ENCODE measurements around the gene ARF1.
"Not testable (repeated sequence)": the region's sequence is repeated elsewhere in the genome, so short reads cannot be mapped to it uniquely, and the experiment has no call there.

ARF1 gene

DNA sequence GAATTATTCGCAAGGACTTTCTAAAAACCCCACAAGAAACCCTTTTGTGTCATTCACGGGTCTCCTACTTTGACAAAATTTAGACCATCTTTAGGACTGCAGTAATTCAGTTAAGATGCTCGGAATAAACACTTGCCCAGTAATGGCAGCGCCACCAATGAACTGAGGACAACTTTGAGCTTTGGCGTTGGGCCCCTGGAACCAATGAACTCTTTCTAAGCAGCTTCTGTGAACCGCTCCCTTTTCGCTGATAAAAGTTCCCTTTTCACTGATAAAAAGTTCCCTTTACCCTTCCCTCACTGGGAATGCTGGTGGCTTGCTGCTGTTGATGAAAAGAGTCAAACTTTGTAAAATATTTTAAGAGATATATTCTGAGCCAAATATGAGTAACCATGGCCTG is 28.0 kb downstream of the ARF1 start:
- Histone ChIP-seq H3K27me3 (ENCODE audit: control insufficient read depth, insufficient read depth, low read length) (no peaks in the 10 kb centered on the region), H3K36me3 (ENCODE audit: insufficient read depth, low read length) (peaks cover 7% of the 10 kb centered on the region), H3K4me1 (ENCODE audit: control insufficient read depth, insufficient read depth, low read length) (peaks cover 9% of the 10 kb centered on the region), H3K9ac (ENCODE audit: low read depth, low read length) (peak overlapping the region; percentile 96), H3K4me3 (ENCODE audit: low read length) (peak overlapping the region; percentile 99), H3K9me3 (replicated peaks; ENCODE audit: low read length) (no peaks in the 10 kb centered on the region), H3K4me2 (ENCODE audit: low read length) (peak overlapping the region; percentile 97)

DNA sequence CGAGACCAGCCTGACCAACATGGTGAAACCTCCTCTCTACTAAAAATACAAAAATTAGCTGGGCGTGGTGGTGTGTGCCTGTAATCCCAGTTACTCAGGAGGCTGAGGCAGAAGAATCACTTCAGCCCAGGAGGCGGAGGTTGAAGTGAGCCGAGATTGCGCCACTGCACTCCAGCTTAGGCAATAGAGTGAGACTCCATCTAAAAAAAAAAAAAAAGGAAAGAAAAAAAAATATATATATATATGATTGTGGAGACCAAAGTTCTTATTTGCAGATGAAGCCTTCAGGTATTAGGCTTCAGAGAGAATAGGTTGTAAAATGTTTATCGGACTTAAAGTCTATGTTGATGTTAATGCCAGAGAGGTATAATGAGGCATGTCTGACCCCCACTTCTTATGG is 28.8 kb downstream of the ARF1 start:
- not testable (repeated sequence) for H3K4me3 ChIP-seq (ENCODE audit: low read length); H3K27me3 ChIP-seq (ENCODE audit: control insufficient read depth, insufficient read depth, low read length); H3K9me3 ChIP-seq (replicated peaks; ENCODE audit: low read length); H3K4me1 ChIP-seq (ENCODE audit: control insufficient read depth, insufficient read depth, low read length); H3K36me3 ChIP-seq (ENCODE audit: insufficient read depth, low read length); H3K4me2 ChIP-seq (ENCODE audit: low read length); H3K9ac ChIP-seq (ENCODE audit: low read depth, low read length)

DNA sequence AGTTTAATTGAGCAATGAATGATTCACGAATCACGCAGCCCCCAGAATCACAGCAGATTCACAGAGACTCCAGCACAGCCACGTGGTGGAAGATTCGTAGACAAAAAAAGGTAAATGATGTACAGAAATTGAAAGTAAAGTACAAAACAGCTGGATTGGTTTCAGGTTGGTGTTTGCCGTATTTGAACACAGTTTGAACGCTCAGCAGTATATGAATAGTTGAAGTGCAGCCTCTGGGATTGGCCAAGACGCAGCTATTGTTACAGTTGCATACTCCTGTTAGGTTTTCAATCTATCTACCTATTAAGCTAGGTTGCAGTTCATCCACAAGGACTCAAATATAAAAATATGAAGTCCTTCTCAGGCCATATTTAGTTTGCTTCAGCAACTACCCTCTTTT is 29.7 kb downstream of the ARF1 start:
- H3K4me1 ChIP-seq (ENCODE audit: control insufficient read depth, insufficient read depth, low read length): peaks cover 9% of the 10 kb centered on the region
- H3K4me2 ChIP-seq (ENCODE audit: low read length): no peak overlapping the region
- no peaks in the 10 kb centered on the region for H3K36me3 ChIP-seq (ENCODE audit: insufficient read depth, low read length)
- no peak overlapping the region for H3K4me3 ChIP-seq (ENCODE audit: low read length)
- H3K27me3 ChIP-seq (ENCODE audit: control insufficient read depth, insufficient read depth, low read length): no peaks in the 10 kb centered on the region
- no peak overlapping the region for H3K9ac ChIP-seq (ENCODE audit: low read depth, low read length)
- no peaks in the 10 kb centered on the region for H3K9me3 ChIP-seq (replicated peaks; ENCODE audit: low read length)

DNA sequence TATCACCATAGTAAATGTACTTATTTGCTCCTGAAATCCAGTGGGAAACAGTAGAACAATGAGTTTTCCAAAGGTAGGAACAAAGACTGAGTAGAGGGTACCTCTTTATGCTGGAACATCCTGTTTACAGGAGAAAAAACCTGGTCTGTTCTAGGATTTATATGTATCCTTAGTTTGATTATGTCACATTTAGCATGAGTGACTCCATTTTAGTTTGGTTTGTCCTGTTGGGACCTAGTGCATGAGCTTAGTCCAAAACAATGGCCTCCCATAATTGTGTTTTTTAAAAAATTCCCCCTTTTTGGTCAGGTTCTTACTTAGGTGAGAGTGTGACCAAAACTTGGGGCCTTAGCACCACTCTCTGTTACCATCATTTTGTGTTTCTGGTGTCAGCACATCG is 30.1 kb downstream of the ARF1 start:
- no peaks in the 10 kb centered on the region for H3K36me3 ChIP-seq (ENCODE audit: insufficient read depth, low read length)
- H3K4me1 ChIP-seq (ENCODE audit: control insufficient read depth, insufficient read depth, low read length): peaks cover 9% of the 10 kb centered on the region
- no peak overlapping the region for H3K4me3 ChIP-seq (ENCODE audit: low read length)
- no peaks in the 10 kb centered on the region for H3K9me3 ChIP-seq (replicated peaks; ENCODE audit: low read length)
- H3K9ac ChIP-seq (ENCODE audit: low read depth, low read length): no peak overlapping the region
- H3K4me2 ChIP-seq (ENCODE audit: low read length): no peak overlapping the region
- no peaks in the 10 kb centered on the region for H3K27me3 ChIP-seq (ENCODE audit: control insufficient read depth, insufficient read depth, low read length)

DNA sequence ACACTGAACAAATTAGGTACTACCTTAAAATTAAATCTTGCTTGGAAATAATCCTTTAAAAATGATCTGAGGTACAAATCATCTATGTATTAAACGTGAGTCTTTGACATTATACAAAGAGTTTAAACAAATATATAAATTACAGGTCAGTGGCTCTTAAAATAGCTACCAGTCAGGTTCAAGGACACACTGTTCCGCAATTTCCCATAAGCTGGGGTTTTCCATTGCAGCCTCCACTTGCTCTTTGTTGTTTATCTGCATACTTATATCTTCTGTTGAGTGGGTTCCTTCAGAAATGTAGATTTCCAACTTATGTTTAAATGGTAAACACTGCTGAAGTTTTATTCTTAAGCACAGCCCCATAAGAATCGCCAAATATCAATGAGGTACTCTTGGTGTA is 32.3 kb downstream of the ARF1 start:
- H3K27me3 ChIP-seq (ENCODE audit: control insufficient read depth, insufficient read depth, low read length): no peaks in the 10 kb centered on the region
- H3K36me3 ChIP-seq (ENCODE audit: insufficient read depth, low read length): no peaks in the 10 kb centered on the region
- no peak overlapping the region for H3K4me3 ChIP-seq (ENCODE audit: low read length)
- H3K4me1 ChIP-seq (ENCODE audit: control insufficient read depth, insufficient read depth, low read length): peaks cover 3% of the 10 kb centered on the region
- no peak overlapping the region for H3K9ac ChIP-seq (ENCODE audit: low read depth, low read length)
- H3K4me2 ChIP-seq (ENCODE audit: low read length): no peak overlapping the region
- no peaks in the 10 kb centered on the region for H3K9me3 ChIP-seq (replicated peaks; ENCODE audit: low read length)

DNA sequence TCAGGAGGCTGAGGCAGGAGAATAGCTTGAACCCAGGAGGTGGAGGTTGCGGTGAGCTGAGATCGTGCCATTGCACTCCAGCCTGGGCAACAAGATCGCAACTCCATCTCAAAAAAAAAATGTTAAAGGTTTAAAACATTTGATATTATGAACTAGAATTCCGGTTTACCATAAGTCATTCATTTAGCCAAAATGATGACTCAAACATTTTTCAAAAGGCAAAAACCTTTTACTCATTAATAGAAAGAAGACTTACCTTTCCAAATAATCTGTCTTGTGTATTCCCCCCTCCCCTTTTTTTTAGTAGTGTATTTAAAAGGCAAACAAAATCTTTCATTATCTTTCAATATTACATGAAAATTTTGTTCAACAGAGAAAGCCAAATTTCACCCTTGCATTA is 34.8 kb downstream of the ARF1 start:
- Histone ChIP-seq H3K4me2 (ENCODE audit: low read length) (no peak overlapping the region), H3K4me1 (ENCODE audit: control insufficient read depth, insufficient read depth, low read length) (no peaks in the 10 kb centered on the region), H3K27me3 (ENCODE audit: control insufficient read depth, insufficient read depth, low read length) (peaks cover 6% of the 10 kb centered on the region)

DNA sequence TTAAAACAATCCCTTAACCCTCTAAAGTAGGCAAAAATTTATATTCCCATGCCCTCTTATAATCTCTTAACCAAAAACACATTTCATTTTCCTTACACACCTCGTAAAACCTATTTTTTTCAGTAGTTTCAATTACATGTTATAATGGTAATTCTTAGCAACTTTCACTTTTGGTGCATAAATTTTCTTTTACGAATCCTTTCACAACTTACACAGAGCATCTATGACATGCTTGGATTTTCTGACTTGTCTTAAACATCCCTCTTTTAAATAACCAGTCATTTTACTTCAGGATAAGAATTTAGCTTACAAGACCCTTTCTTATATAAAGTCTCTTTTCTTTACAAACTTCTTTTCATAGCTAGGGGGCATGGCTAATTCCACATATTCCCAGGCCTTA is 35.5 kb downstream of the ARF1 start:
- Histone ChIP-seq H3K27me3 (ENCODE audit: control insufficient read depth, insufficient read depth, low read length) (peaks cover 8% of the 10 kb centered on the region), H3K4me2 (ENCODE audit: low read length) (no peak overlapping the region), H3K9me3 (replicated peaks; ENCODE audit: low read length) (no peaks in the 10 kb centered on the region), H3K36me3 (ENCODE audit: insufficient read depth, low read length) (no peaks in the 10 kb centered on the region), H3K4me1 (ENCODE audit: control insufficient read depth, insufficient read depth, low read length) (no peaks in the 10 kb centered on the region), H3K9ac (ENCODE audit: low read depth, low read length) (no peak overlapping the region), H3K4me3 (ENCODE audit: low read length) (no peak overlapping the region)

More for the DNA sequence above, 34.8 kb downstream of the ARF1 start:
- Histone ChIP-seq H3K9ac (ENCODE audit: low read depth, low read length) (no peak overlapping the region), H3K36me3 (ENCODE audit: insufficient read depth, low read length) (no peaks in the 10 kb centered on the region), H3K9me3 (replicated peaks; ENCODE audit: low read length) (no peaks in the 10 kb centered on the region), H3K4me3 (ENCODE audit: low read length) (no peak overlapping the region)

DNA sequence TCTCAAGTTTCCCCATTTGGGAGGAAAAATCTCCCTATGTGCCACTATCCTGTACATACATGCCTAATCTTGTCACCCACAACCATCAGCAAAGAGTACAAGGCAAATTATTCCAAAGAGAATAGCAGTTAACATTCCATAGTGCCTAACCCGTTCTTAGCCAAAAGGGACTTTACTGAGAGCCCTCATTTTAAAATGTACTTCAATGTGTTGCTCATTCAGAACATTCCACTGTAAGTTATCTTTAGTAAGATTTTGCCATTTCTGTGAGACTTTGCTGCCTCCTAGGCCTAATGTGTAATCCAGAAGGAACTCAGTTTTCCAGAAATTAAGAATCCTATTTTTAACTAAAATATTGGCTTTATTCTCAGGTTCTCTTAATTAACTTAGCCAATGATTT is 37.8 kb downstream of the ARF1 start:
- H3K36me3 ChIP-seq (ENCODE audit: insufficient read depth, low read length): no peaks in the 10 kb centered on the region
- H3K4me1 ChIP-seq (ENCODE audit: control insufficient read depth, insufficient read depth, low read length): no peaks in the 10 kb centered on the region
- no peak overlapping the region for H3K4me3 ChIP-seq (ENCODE audit: low read length)
- H3K4me2 ChIP-seq (ENCODE audit: low read length): no peak overlapping the region
- H3K9ac ChIP-seq (ENCODE audit: low read depth, low read length): no peak overlapping the region
- no peaks in the 10 kb centered on the region for H3K9me3 ChIP-seq (replicated peaks; ENCODE audit: low read length)
- peaks cover 14% of the 10 kb centered on the region for H3K27me3 ChIP-seq (ENCODE audit: control insufficient read depth, insufficient read depth, low read length)

DNA sequence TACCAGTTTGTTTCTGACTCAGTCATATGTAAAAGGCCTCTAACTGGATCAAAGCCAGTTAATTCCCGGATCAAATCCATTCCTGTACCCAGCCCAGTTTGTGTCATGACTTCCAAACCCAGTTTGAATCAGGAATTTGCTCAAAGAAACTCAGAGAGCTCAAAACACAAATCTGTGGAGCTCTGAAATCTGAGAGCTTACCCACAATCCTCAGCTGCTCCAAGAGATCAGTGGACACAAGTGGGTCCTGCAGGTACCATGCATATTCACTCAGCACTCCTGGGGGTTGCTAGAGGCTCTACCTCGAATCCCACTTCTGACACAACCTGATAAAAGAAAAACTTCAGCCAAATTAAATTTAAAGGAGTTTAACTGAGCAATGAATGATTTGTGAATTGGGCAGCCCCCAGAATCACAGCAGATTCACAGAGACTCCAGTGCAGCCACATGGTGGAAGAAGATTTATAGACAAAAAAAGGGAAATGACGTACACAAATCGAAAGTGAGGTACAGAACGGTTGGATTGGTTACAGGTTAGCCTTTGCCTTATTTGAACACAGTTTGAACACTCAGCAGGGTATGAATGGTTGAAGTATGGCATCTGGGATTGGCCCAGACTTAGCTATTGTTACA is 38.5 kb downstream of the ARF1 start:
- H3K9me3 ChIP-seq (replicated peaks; ENCODE audit: low read length): no peaks in the 10 kb centered on the region
- no peak overlapping the region for H3K9ac ChIP-seq (ENCODE audit: low read depth, low read length)
- no peak overlapping the region for H3K4me2 ChIP-seq (ENCODE audit: low read length)
- peaks cover 15% of the 10 kb centered on the region for H3K27me3 ChIP-seq (ENCODE audit: control insufficient read depth, insufficient read depth, low read length)
- no peaks in the 10 kb centered on the region for H3K36me3 ChIP-seq (ENCODE audit: insufficient read depth, low read length)
- H3K4me3 ChIP-seq (ENCODE audit: low read length): no peak overlapping the region
- no peaks in the 10 kb centered on the region for H3K4me1 ChIP-seq (ENCODE audit: control insufficient read depth, insufficient read depth, low read length)

DNA sequence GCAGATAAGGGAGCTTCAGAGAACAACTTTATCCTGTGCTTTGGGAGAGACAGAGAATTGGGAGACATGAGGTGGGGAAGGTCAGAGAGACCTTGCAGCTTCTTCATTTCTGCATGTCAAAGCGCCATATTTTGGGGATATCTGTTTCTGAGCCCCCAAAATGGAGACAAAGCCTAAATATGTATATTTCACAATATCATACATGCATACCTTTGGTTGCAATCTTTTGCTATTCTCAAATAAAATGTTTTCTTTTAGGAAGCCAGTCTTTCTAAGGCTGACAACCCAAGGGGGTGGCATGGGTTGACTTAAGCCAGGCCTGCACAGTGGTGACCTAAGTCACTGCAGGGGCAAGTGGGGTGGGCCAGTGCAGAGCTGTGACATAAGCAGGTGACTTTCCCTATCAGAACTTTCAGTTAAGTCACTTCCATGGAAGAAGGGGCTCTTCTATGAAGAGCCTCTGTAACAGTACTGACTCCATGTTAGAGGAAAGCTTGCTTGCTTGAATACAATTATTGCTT is 40.5 kb downstream of the ARF1 start:
- H3K9me3 ChIP-seq (replicated peaks; ENCODE audit: low read length): no peaks in the 10 kb centered on the region
- no peak overlapping the region for H3K4me2 ChIP-seq (ENCODE audit: low read length)
- no peaks in the 10 kb centered on the region for H3K36me3 ChIP-seq (ENCODE audit: insufficient read depth, low read length)
- no peak overlapping the region for H3K4me3 ChIP-seq (ENCODE audit: low read length)
- H3K27me3 ChIP-seq (ENCODE audit: control insufficient read depth, insufficient read depth, low read length): peaks cover 30% of the 10 kb centered on the region
- no peak overlapping the region for H3K9ac ChIP-seq (ENCODE audit: low read depth, low read length)
- no peaks in the 10 kb centered on the region for H3K4me1 ChIP-seq (ENCODE audit: control insufficient read depth, insufficient read depth, low read length)

DNA sequence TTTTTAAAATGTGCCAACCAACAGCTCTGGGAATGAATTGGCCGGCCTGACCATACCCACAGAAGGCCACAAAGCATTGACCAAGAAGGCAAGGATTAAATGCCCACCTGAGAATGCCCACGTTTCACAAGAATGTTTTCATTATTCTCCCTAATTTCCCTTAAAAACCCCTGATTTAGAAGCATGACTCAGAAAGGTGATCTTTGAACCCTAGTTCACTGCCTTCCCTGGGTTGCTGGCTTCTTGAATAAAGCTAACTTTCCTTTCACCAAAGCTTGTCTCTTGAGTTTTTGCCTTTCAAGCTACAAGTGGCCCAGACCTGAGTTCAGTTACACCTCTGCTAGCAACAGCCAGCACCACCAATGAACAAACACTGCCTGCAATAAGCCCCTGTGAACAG is 41.0 kb downstream of the ARF1 start:
- no peaks in the 10 kb centered on the region for H3K4me1 ChIP-seq (ENCODE audit: control insufficient read depth, insufficient read depth, low read length)
- H3K4me3 ChIP-seq (ENCODE audit: low read length): no peak overlapping the region
- H3K9ac ChIP-seq (ENCODE audit: low read depth, low read length): no peak overlapping the region
- H3K27me3 ChIP-seq (ENCODE audit: control insufficient read depth, insufficient read depth, low read length): peaks cover 30% of the 10 kb centered on the region
- H3K4me2 ChIP-seq (ENCODE audit: low read length): no peak overlapping the region
- H3K36me3 ChIP-seq (ENCODE audit: insufficient read depth, low read length): no peaks in the 10 kb centered on the region
- H3K9me3 ChIP-seq (replicated peaks; ENCODE audit: low read length): no peaks in the 10 kb centered on the region

DNA sequence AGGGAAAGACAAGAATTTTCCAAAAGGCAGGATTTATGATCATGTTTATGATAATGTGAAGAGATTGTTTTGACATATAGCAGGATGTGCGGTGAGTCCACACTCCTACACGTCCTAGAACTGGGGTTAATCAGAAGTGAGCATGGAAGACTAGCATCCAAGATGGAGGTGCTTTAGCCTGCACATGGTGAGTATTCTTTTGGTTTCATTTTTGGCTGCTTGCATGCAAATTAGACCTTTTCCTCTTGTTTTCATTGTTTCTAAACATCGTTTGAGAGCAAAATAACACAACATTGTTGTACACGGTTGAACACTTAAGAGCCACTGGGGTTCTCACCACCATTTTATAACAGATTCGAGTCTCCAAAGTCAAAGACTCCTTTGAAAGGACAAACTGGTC is 42.7 kb downstream of the ARF1 start:
- Histone ChIP-seq H3K36me3 (ENCODE audit: insufficient read depth, low read length) (no peaks in the 10 kb centered on the region), H3K4me1 (ENCODE audit: control insufficient read depth, insufficient read depth, low read length) (no peaks in the 10 kb centered on the region), H3K4me2 (ENCODE audit: low read length) (no peak overlapping the region), H3K9ac (ENCODE audit: low read depth, low read length) (no peak overlapping the region), H3K9me3 (replicated peaks; ENCODE audit: low read length) (no peaks in the 10 kb centered on the region), H3K27me3 (ENCODE audit: control insufficient read depth, insufficient read depth, low read length) (peaks cover 36% of the 10 kb centered on the region), H3K4me3 (ENCODE audit: low read length) (no peak overlapping the region)

All from skeletal muscle satellite cell (primary cell).